ENCODE measurements around the gene PRSS12. TPM values are rescaled to one million over a fixed set of nuclear protein-coding genes. Genes with fewer than 3 reads are reported as not detected.

PRSS12 gene
- total and polyA plus RNA-seq, 8 donors, result 0.45 to 21.7 (median 9.0) TPM

- Histone ChIP-seq H3K9me3 (no peaks in the 10 kb centered on the region), H3K4me1 (no peaks in the 10 kb centered on the region), H3K27me3 (no peaks in the 10 kb centered on the region), H3K4me3 (no peak overlapping the region), H3K36me3 (no peaks in the 10 kb centered on the region), H3K27ac (peak overlapping the region in 2 of 5 donors; percentile 22 to 28)
- intact Hi-C loops (cut with DNase I; ENCODE audit: low total_unique reads), result no loop called here
- TF ChIP-seq POLR2AphosphoS5 (IDR thresholded peaks at IDR 0.05) (peak in 1 of 3 donors; percentile 9), CTCF (IDR thresholded peaks at IDR 0.05) (no peak)
- no peak for DNase-seq
- WGBS, 5 donors, result 67 to 83% (median 75%) methylated on average over 1 of the region's 1 CpG
These were observed 7.0 kb downstream of the PRSS12 start for GRCh38 chr4:118345813-118346212.

GRCh38 chr4:118344801-118345200 is 8.0 kb downstream of the PRSS12 start:
- Histone ChIP-seq H3K27me3 (no peaks in the 10 kb centered on the region), H3K27ac (no peak overlapping the region), H3K9me3 (no peaks in the 10 kb centered on the region), H3K4me1 (no peaks in the 10 kb centered on the region), H3K4me3 (no peak overlapping the region), H3K36me3 (no peaks in the 10 kb centered on the region)
- no peak for DNase-seq
- intact Hi-C loops (cut with DNase I; ENCODE audit: low total_unique reads), result no loop called here
- TF ChIP-seq CTCF (IDR thresholded peaks at IDR 0.05) (no peak), EP300 (IDR thresholded peaks at IDR 0.05) (no peak), POLR2A (IDR thresholded peaks at IDR 0.05) (no peak), POLR2AphosphoS5 (IDR thresholded peaks at IDR 0.05) (no peak)

GRCh38 chr4:118343501-118343900 is 9.3 kb downstream of the PRSS12 start:
- Histone ChIP-seq H3K36me3 (no peaks in the 10 kb centered on the region), H3K27me3 (no peaks in the 10 kb centered on the region), H3K9me3 (no peaks in the 10 kb centered on the region), H3K27ac (no peak overlapping the region), H3K4me3 (no peak overlapping the region), H3K4me1 (no peaks in the 10 kb centered on the region)
- no peak for DNase-seq
- no peak for TF ChIP-seq POLR2AphosphoS5 (IDR thresholded peaks at IDR 0.05)
- TF ChIP-seq EP300 (IDR thresholded peaks at IDR 0.05), result no peak
- no peak for TF ChIP-seq CTCF (IDR thresholded peaks at IDR 0.05)
- TF ChIP-seq POLR2A (IDR thresholded peaks at IDR 0.05), result no peak
- intact Hi-C loops (cut with DNase I; ENCODE audit: low total_unique reads), result no loop called here
- WGBS, 5 donors, result 94 to 97% (median 97%) methylated on average over 3 of the region's 3 CpGs

- no peaks in the 10 kb centered on the region for H3K4me1 ChIP-seq
- no peak overlapping the region for H3K27ac ChIP-seq
- no peaks in the 10 kb centered on the region for H3K27me3 ChIP-seq
- 75 to 89% (median 85%) methylated on average over 2 of the region's 2 CpGs for WGBS, 5 donors
- no peak overlapping the region for H3K4me3 ChIP-seq
- no peak for TF ChIP-seq CTCF (IDR thresholded peaks at IDR 0.05)
- TF ChIP-seq EP300 (IDR thresholded peaks at IDR 0.05), result no peak
- no peak for TF ChIP-seq POLR2A (IDR thresholded peaks at IDR 0.05)
- TF ChIP-seq POLR2AphosphoS5 (IDR thresholded peaks at IDR 0.05), result no peak
- no peaks in the 10 kb centered on the region for H3K9me3 ChIP-seq
- intact Hi-C loops (cut with DNase I; ENCODE audit: low total_unique reads), result no loop called here
- peak in 1 of 2 donors; percentile 22 for DNase-seq
- no peaks in the 10 kb centered on the region for H3K36me3 ChIP-seq
These were observed 12.7 kb downstream of the PRSS12 start for GRCh38 chr4:118340109-118340508.

Data from stomach (tissue), 9 donors.